T-helper 22 cell (primary cell): ENCODE results near the gene DDX46.
"Not testable (repeated sequence)": the region's sequence is repeated elsewhere in the genome, so short reads cannot be mapped to it uniquely, and the experiment has no call there.

Experiments
- DNase-seq: peaks from one replicate; pipeline ENCODE4 v3.0.0-alpha.2; 2020; ENCODE audit warnings: low read depth

The DDX46 gene

GRCh38 chr5:134844252-134844651, 85.7 kb downstream of the DDX46 start:
- no peak for DNase-seq

- DNase-seq, result no peak
These were observed 86.8 kb downstream of the DDX46 start for GRCh38 chr5:134845335-134845851.

- DNase-seq, result peak; percentile 85
These were observed 87.5 kb downstream of the DDX46 start, which contains the start of gene C5orf24 for GRCh38 chr5:134845852-134846640. C5orf24 (plus strand) TSS chr5:134845968; CDS start chr5:134854901, 8,933 bp downstream.

- no peak for DNase-seq
These were observed 88.0 kb downstream of the DDX46 start for GRCh38 chr5:134846641-134846960.

GRCh38 chr5:134849434-134849933, 90.9 kb downstream of the DDX46 start:
- not testable (repeated sequence) for DNase-seq

GRCh38 chr5:134851307-134851923, 92.8 kb downstream of the DDX46 start:
- DNase-seq, result no peak

- DNase-seq, result not testable (repeated sequence)
These were observed 97.9 kb downstream of the DDX46 start for GRCh38 chr5:134856465-134856864.

GRCh38 chr5:134857401-134857800, 98.8 kb downstream of the DDX46 start:
- no peak for DNase-seq

GRCh38 chr5:134864707-134865106, 106.1 kb downstream of the DDX46 start:
- no peak for DNase-seq

GRCh38 chr5:134873494-134873893, 114.9 kb downstream of the DDX46 start:
- peak; percentile 3 for DNase-seq

GRCh38 chr5:134873987-134874830, 115.6 kb downstream of the DDX46 start, which contains the start of gene TXNDC15:
TXNDC15 (plus strand) TSS chr5:134874371; CDS start chr5:134874428, 57 bp downstream.
- DNase-seq, result peak; percentile 70

- no peak for DNase-seq
These were observed 116.5 kb downstream of the DDX46 start for GRCh38 chr5:134874831-134875655.

GRCh38 chr5:134877159-134877558, 118.6 kb downstream of the DDX46 start:
- no peak for DNase-seq

GRCh38 chr5:134878403-134878802, 119.8 kb downstream of the DDX46 start:
- no peak for DNase-seq

- DNase-seq, result no peak
These were observed 120.9 kb downstream of the DDX46 start for GRCh38 chr5:134879456-134879855.
